ENCODE data around the gene PDLIM5. TPM values are rescaled to one million over a fixed set of nuclear protein-coding genes. Genes with fewer than 3 reads are reported as not detected.
"Not testable (repeated sequence)": the region's sequence is repeated elsewhere in the genome, so short reads cannot be mapped to it uniquely, and the experiment has no call there.

PDLIM5 gene
- polyA plus RNA-seq, 3 donors: 37.8 to 63.6 (median 50.9) TPM

GRCh38 chr4:94488670-94489069, 36.9 kb downstream of the PDLIM5 start:
- no peak for DNase-seq

- no peak for DNase-seq
Observed at GRCh38 chr4:94489098-94489497, 37.4 kb downstream of the PDLIM5 start.

GRCh38 chr4:94490437-94490836, 38.7 kb downstream of the PDLIM5 start:
- no peak for DNase-seq

- DNase-seq: no peak
Observed at GRCh38 chr4:94491322-94491721, 39.6 kb downstream of the PDLIM5 start.

GRCh38 chr4:94495408-94495807, 43.7 kb downstream of the PDLIM5 start:
- DNase-seq: no peak

GRCh38 chr4:94497690-94498089, 45.9 kb downstream of the PDLIM5 start:
- DNase-seq: no peak

- no peak for DNase-seq
Observed at GRCh38 chr4:94498502-94498901, 46.8 kb downstream of the PDLIM5 start.

GRCh38 chr4:94500685-94501084, 48.9 kb downstream of the PDLIM5 start:
- no peak for DNase-seq

GRCh38 chr4:94504545-94504944, 52.8 kb downstream of the PDLIM5 start:
- no peak for DNase-seq

- DNase-seq: no peak
Observed at GRCh38 chr4:94506822-94507221, 55.1 kb downstream of the PDLIM5 start.

- no peak for DNase-seq
Observed at GRCh38 chr4:94507281-94507680, 55.5 kb downstream of the PDLIM5 start.

GRCh38 chr4:94507708-94508107, 56.0 kb downstream of the PDLIM5 start:
- DNase-seq: no peak

GRCh38 chr4:94508296-94508695, 56.6 kb downstream of the PDLIM5 start:
- DNase-seq: no peak

GRCh38 chr4:94508806-94509205, 57.1 kb downstream of the PDLIM5 start:
- DNase-seq: no peak

- DNase-seq: no peak
Observed at GRCh38 chr4:94511591-94511990, 59.8 kb downstream of the PDLIM5 start.

GRCh38 chr4:94513532-94513931, 61.8 kb downstream of the PDLIM5 start:
- not testable (repeated sequence) for DNase-seq

GRCh38 chr4:94515365-94515764, 63.6 kb downstream of the PDLIM5 start:
- no peak for DNase-seq

- no peak for DNase-seq
Observed at GRCh38 chr4:94516067-94516466, 64.3 kb downstream of the PDLIM5 start.

GRCh38 chr4:94516999-94517398, 65.3 kb downstream of the PDLIM5 start:
- DNase-seq: no peak

- DNase-seq: no peak
Observed at GRCh38 chr4:94517492-94517891, 65.8 kb downstream of the PDLIM5 start.

- DNase-seq: no peak
Observed at GRCh38 chr4:94519019-94519418, 67.3 kb downstream of the PDLIM5 start.

- DNase-seq: no peak
Observed at GRCh38 chr4:94519925-94520789, 68.4 kb downstream of the PDLIM5 start.

GRCh38 chr4:94523033-94523580, 71.4 kb downstream of the PDLIM5 start:
- DNase-seq: no peak

- DNase-seq: no peak
Observed at GRCh38 chr4:94523617-94524016, 71.9 kb downstream of the PDLIM5 start.
